GM12891 (cell line): ENCODE measurements around the gene ARHGAP8.

Experiments used
- PAX5 ChIP-seq: IDR thresholded peaks from 2 replicates; pipeline ENCODE4 v1.6.1; 2011; ENCODE audit warnings: low read length, moderate library complexity, mild to moderate bottlenecking; ENCODE audit not compliant: insufficient read depth, severe bottlenecking
- POLR2A ChIP-seq: IDR thresholded peaks from 2 replicates; pipeline ENCODE4 v1.6.1; 2011; ENCODE audit warnings: low read depth, low read length, control low read depth
- POLR2AphosphoS5 ChIP-seq: IDR thresholded peaks from 2 replicates; pipeline ENCODE4 v1.6.1; 2011; ENCODE audit warnings: low read depth, low read length, control low read depth
- POU2F2 ChIP-seq: IDR thresholded peaks from 2 replicates; pipeline ENCODE4 v1.6.1; 2011; ENCODE audit warnings: low read depth, mild to moderate bottlenecking, control low read depth, low read length, moderate library complexity
- SPI1 ChIP-seq: IDR thresholded peaks from 2 replicates; pipeline ENCODE4 v1.6.1; 2011; ENCODE audit warnings: low read depth, low read length, control low read depth
- TAF1 ChIP-seq: IDR thresholded peaks from 2 replicates; pipeline ENCODE4 v1.6.1; 2011; ENCODE audit warnings: low read depth, low read length, control low read depth

- TF ChIP-seq SPI1 (no peak), TAF1 (no peak), POLR2A (no peak), POLR2AphosphoS5 (no peak), POU2F2 (no peak), PAX5 (no peak)
Observed at GRCh38 chr22:44722611-44723010, 29.8 kb upstream of the ARHGAP8 start.
